Ovary (tissue), 1 donor: Measurements from ENCODE around the gene FAM53B.
"Not testable (repeated sequence)": the region's sequence is repeated elsewhere in the genome, so short reads cannot be mapped to it uniquely, and the experiment has no call there.

Source experiments
- EP300 ChIP-seq: sonication (generic); formaldehyde crosslinking; IDR thresholded peaks from one replicate; pipeline ENCODE4 v1.6.1; 2017; ENCODE audit warnings: antibody characterized with exemption
- POLR2A ChIP-seq: fragments of 450-650 bp; IDR thresholded peaks from one replicate; pipeline ENCODE4 v1.6.1; 2017; ENCODE audit warnings: antibody characterized with exemption, mild to moderate bottlenecking, moderate library complexity

GRCh38 chr10:124588341-124588735, 155.8 kb downstream of the FAM53B start:
- TF ChIP-seq EP300, POLR2A: not testable (repeated sequence)
